GM12878 (cell line): Measurements from ENCODE around the gene KCNK7. TPM values are rescaled to one million over a fixed set of nuclear protein-coding genes. Genes with fewer than 3 reads are reported as not detected.

Source experiments
- ATAC-seq: fragments of 200-7000 bp; cut with Tn5 transposase; 3 replicates; pipeline ENCODE4 v1.9.1; 2020; ENCODE audit warnings: mild to moderate bottlenecking, moderate library complexity
- BruUV-seq: library from RNA; stranded (reverse); fragments of 400-500 nt; replicated peaks from 2 replicates; lab custom pipeline; 2021; lab: Mats Ljungman, UMichigan
- CTCF ChIA-PET: fragments of 300-600 bp; sonication (Branson Sonifier 250); formaldehyde crosslinking; extraction: SDS; loops from one replicate; lab custom pipeline; 2021; ENCODE audit warnings: inconsistent platforms; lab: Yijun Ruan, JAX
- POLR2A ChIA-PET: fragments of 350-600 bp; formaldehyde crosslinking; extraction: SDS; loops from one replicate; lab custom pipeline; 2021; ENCODE audit warnings: inconsistent platforms; lab: Charles Lee
- RAD21 ChIA-PET: fragments of 300-600 bp; sonication (Branson Sonifier 250); formaldehyde crosslinking; loops from one replicate; lab custom pipeline; 2023; ENCODE audit warnings: antibody characterized with exemption; ENCODE audit not compliant: unreplicated experiment; lab: Charles Lee
- SMC1A ChIA-PET: fragments of 300-600 bp; sonication (Branson Sonifier 250); formaldehyde crosslinking; loops from one replicate; lab custom pipeline; 2023; ENCODE audit not compliant: unreplicated experiment, uncharacterized antibody; lab: Charles Lee
- DNase-seq: peaks from one replicate; pipeline ENCODE4 v3.0.0-alpha.2; 2011; ENCODE audit warnings: low read depth, low spot score
- FAIRE-seq: peaks from 3 replicates; lab custom pipeline; 2011; peaks lifted over from hg19 to GRCh38; lab: Jason Lieb, UNC
- H2AFZ ChIP-seq: 2 replicates; pipeline ENCODE4 v1.6.0; 2011; ENCODE audit warnings: low read depth, low read length, control low read depth; ENCODE audit not compliant: control insufficient read depth
- H3K27ac ChIP-seq: 2 replicates; pipeline ENCODE4 v1.5.1; 2011; ENCODE audit warnings: control low read depth; ENCODE audit not compliant: control insufficient read depth, insufficient read depth
- H3K27me3 ChIP-seq, 2 experiments: replicated peaks in 1 of 2; 2 replicates each; pipeline versions ENCODE4 v1.6.0 to v1.6.1; 2011; ENCODE audit warnings: low read length in 1 of 2; ENCODE audit not compliant: control insufficient read depth in 2 of 2, insufficient read depth in 2 of 2
- H3K36me3 ChIP-seq, 2 experiments: 2 replicates each; pipeline ENCODE4 v1.5.1; 2011; ENCODE audit warnings: low read length in 1 of 2; ENCODE audit not compliant: control insufficient read depth in 2 of 2, insufficient read depth in 2 of 2
- H3K4me1 ChIP-seq: 2 replicates; pipeline ENCODE4 v1.6.1; 2011; ENCODE audit warnings: mild to moderate bottlenecking, low read length, moderate library complexity, mixed read lengths; ENCODE audit not compliant: control insufficient read depth, insufficient read depth
- H3K4me2 ChIP-seq: 2 replicates; pipeline ENCODE4 v1.6.0; 2011; ENCODE audit warnings: control low read depth; ENCODE audit not compliant: control insufficient read depth, insufficient read depth
- H3K4me3 ChIP-seq: fragments of 200-600 bp; sonication (generic); 2 replicates; pipeline ENCODE4 v1.5.1; 2016
- H3K79me2 ChIP-seq: 2 replicates; pipeline ENCODE4 v1.6.0; 2011; ENCODE audit warnings: low read length; ENCODE audit not compliant: control insufficient read depth, insufficient read depth
- H3K9ac ChIP-seq: 2 replicates; pipeline ENCODE4 v1.8.0; 2011; ENCODE audit warnings: low read length, control low read depth, mixed read lengths; ENCODE audit not compliant: control insufficient read depth, insufficient read depth
- H3K9me3 ChIP-seq: replicated peaks from 3 replicates; pipeline ENCODE4 v1.5.1; 2011; ENCODE audit warnings: mild to moderate bottlenecking, low read length; ENCODE audit not compliant: control insufficient read depth, insufficient read depth
- H4K20me1 ChIP-seq: 2 replicates; pipeline ENCODE4 v1.6.0; 2011; ENCODE audit not compliant: control insufficient read depth, insufficient read depth
- CEBPB ChIP-seq, 2 experiments: fragments of 150-350 bp in 1 of 2; IDR thresholded peaks; 2 replicates each; pipeline ENCODE4 v1.6.1; 2012 to 2014; ENCODE audit warnings: low read depth in 2 of 2, low read length in 2 of 2, borderline replicate concordance in 1 of 2, inconsistent platforms in 1 of 2
- CEBPZ ChIP-seq: fragments of 150-350 bp; IDR thresholded peaks from 2 replicates; pipeline ENCODE4 v1.6.1; 2016; ENCODE audit warnings: low read depth, low read length
- E4F1 ChIP-seq: fragments of 450-650 bp; IDR thresholded peaks from 2 replicates; pipeline ENCODE4 v1.6.1; 2018; ENCODE audit warnings: borderline replicate concordance, mild to moderate bottlenecking; ENCODE audit not compliant: partially characterized antibody
- IKZF2 ChIP-seq, 2 experiments: fragments of 450-650 bp; IDR thresholded peaks; 2 replicates each; pipeline ENCODE4 v1.6.1; 2017; ENCODE audit warnings: mild to moderate bottlenecking in 2 of 2, moderate library complexity in 2 of 2
- PBX3 ChIP-seq: IDR thresholded peaks from 2 replicates; pipeline ENCODE4 v1.6.1; 2011; ENCODE audit warnings: mild to moderate bottlenecking, low read depth, low read length, moderate library complexity; ENCODE audit not compliant: insufficient replicate concordance
- USF2 ChIP-seq: IDR thresholded peaks from 2 replicates; pipeline ENCODE4 v1.6.1; 2011; ENCODE audit warnings: low read depth, low read length, improper control_type of control experiment, borderline replicate concordance
- WGBS: methylation state at CpG from one replicate; pipeline ENCODE4 v1.1.6; 2016; ENCODE audit warnings: low lambda C conversion rate; ENCODE audit not compliant: insufficient replicate concordance, insufficient coverage; ENCODE audit errors: missing lambda C conversion rate; 5-methylcytosine and 5-hydroxymethylcytosine counted together
- in situ Hi-C: fragments of 300-500 bp; cut with MboI; formaldehyde crosslinking; loops from 9 replicates; pipeline ENCODE4 v1.14.3; 2018; ENCODE audit warnings: mixed read lengths
- intact Hi-C: fragments of 100-400 bp; cut with micrococcal nuclease; formaldehyde crosslinking; loops from one replicate; pipeline ENCODE4 v1.14.2; 2022; ENCODE audit not compliant: unreplicated experiment
- polyA plus RNA-seq, 11 experiments: library from polyadenylated mRNA; depleted of rRNA in 4 of 11; unstranded in 6 of 11; stranded (reverse) in 5 of 11; fragments of >200 nt; fragmentation: Nextera tagmentation in 4 of 11; fragmentation: Illumina TruSeq in 1 of 11; extraction: Ambion mirVana in 4 of 11; extraction: Trizol in 1 of 11; gene quantifications; 1 replicate in 1 of 11; 2 replicates in 10 of 11; pipeline versions ENCODE4 v1.2.1 to v1.2.3, GENCODE V29; 2011 to 2016; ENCODE audit warnings: inconsistent platforms in 2 of 11, missing spikeins in 2 of 11, low read depth in 1 of 11
- total RNA-seq, 4 experiments: library from RNA; depleted of rRNA in 3 of 4; stranded (reverse); fragments of >200 nt in 3 of 4; fragmentation: Illumina TruSeq in 1 of 4; extraction: Trizol in 1 of 4; gene quantifications; 2 replicates each; pipeline versions ENCODE4 v1.2.1 to v1.2.3, GENCODE V29; 2013 to 2021

The KCNK7 gene
- total and polyA plus RNA-seq, 10 of the 15 experiments (the other 5 are each of a cell fraction or from before 2014, with no cell fraction given) = 0.11 to 0.54 (median 0.23) TPM; not detected in 7

GRCh38 chr11:65562788-65563187, 32.8 kb downstream of the KCNK7 start:
- no peak overlapping the region for H3K9ac ChIP-seq
- DNase-seq (no peak), FAIRE-seq (no peak)
- no peaks in the 10 kb centered on the region for H3K9me3 ChIP-seq
- no peaks in the 10 kb centered on the region for H3K79me2 ChIP-seq
- SMC1A ChIA-PET = no interaction called here
- no peaks in the 10 kb centered on the region for H3K36me3 ChIP-seq
- no peak overlapping the region for H3K27ac ChIP-seq
- intact Hi-C loops (no loop called here), in situ Hi-C loops (no loop called here)
- H3K4me2 ChIP-seq = no peak overlapping the region
- no peaks in the 10 kb centered on the region for H4K20me1 ChIP-seq
- POLR2A ChIA-PET = interaction anchor here (0.6 to 2.0 kb wide), 4 partner anchors 14 to 905 kb away, joined by 4 to 12 read pairs (median 6); no protein-coding TSS in a partner anchor
- H3K4me1 ChIP-seq = peaks cover 8% of the 10 kb centered on the region
- RAD21 ChIA-PET = interaction anchor here (0.7 to 1.3 kb wide), 2 partner anchors 16 to 27 kb away, joined by 3 to 4 read pairs; no protein-coding TSS in a partner anchor
- H2AFZ ChIP-seq = no peak overlapping the region
- no peak overlapping the region for H3K4me3 ChIP-seq
- CTCF ChIA-PET = no interaction called here
- BruUV-seq = no TSS peak
- no peak for TF ChIP-seq IKZF2 (IDR thresholded peaks at IDR 0.05)
- no peak for TF ChIP-seq PBX3
- no peak for TF ChIP-seq USF2
- no peak for TF ChIP-seq E4F1
- TF ChIP-seq CEBPZ = no peak
- no peak for TF ChIP-seq CEBPB (IDR thresholded peaks at IDR 0.05; ENCODE audit: borderline replicate concordance in 1 of 2, low read depth in 2 of 2, low read length in 2 of 2)
- TF ChIP-seq, all 136 proteins: peak for 0
- no peaks in the 10 kb centered on the region; a peak in 2 of 4 replicates for H3K27me3 ChIP-seq
- no peak for ATAC-seq
- 39% methylated on average over 4 of the region's 9 CpGs for WGBS
